ENCODE data around the gene GNG4. TPM values are rescaled to one million over a fixed set of nuclear protein-coding genes. Genes with fewer than 3 reads are reported as not detected.

Gene GNG4
- total and polyA plus RNA-seq, 12 donors: 0.04 to 0.15 (median 0.06) TPM; not detected in 9

DNA sequence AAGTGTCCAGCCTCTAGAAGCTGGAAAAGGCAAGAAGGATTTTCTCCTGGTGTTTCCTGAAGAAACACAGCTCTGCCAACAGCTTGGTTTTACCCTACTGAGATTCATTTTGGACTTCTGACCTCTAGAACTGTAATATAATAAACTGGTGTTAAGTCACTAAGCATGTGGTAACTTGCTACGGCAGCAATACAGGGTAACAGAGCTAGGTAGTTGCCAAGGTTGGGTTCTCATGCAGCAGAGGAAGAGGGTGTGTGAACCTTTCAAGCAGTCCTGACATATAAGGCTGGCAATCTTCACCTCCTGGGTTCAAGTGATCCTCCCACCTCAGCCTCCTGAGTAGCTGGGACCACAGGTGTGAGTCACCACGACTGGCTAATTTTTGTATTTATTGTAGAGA lies 36.0 kb downstream of the GNG4 start:
- TF ChIP-seq, protein P1, sequence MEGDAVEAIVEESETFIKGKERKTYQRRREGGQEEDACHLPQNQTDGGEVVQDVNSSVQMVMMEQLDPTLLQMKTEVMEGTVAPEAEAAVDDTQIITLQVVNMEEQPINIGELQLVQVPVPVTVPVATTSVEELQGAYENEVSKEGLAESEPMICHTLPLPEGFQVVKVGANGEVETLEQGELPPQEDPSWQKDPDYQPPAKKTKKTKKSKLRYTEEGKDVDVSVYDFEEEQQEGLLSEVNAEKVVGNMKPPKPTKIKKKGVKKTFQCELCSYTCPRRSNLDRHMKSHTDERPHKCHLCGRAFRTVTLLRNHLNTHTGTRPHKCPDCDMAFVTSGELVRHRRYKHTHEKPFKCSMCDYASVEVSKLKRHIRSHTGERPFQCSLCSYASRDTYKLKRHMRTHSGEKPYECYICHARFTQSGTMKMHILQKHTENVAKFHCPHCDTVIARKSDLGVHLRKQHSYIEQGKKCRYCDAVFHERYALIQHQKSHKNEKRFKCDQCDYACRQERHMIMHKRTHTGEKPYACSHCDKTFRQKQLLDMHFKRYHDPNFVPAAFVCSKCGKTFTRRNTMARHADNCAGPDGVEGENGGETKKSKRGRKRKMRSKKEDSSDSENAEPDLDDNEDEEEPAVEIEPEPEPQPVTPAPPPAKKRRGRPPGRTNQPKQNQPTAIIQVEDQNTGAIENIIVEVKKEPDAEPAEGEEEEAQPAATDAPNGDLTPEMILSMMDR (IDR thresholded peaks at IDR 0.05): no peak
- DNase-seq (no peak), ATAC-seq (no peak)
- Histone ChIP-seq H3K4me1 (no peaks in the 10 kb centered on the region), H3K4me3 (no peak overlapping the region), H3K27ac (no peak overlapping the region), H3K9me3 (no peaks in the 10 kb centered on the region), H3K36me3 (no peaks in the 10 kb centered on the region), H3K27me3 (peaks cover 0 to 11% (median 0%) of the 10 kb centered on the region in 7 donors)
- WGBS, 2 donors: 73 to 79% methylated on average over 2 of the region's 2 CpGs
- intact Hi-C loops (cut with DNase I): no loop called here

DNA sequence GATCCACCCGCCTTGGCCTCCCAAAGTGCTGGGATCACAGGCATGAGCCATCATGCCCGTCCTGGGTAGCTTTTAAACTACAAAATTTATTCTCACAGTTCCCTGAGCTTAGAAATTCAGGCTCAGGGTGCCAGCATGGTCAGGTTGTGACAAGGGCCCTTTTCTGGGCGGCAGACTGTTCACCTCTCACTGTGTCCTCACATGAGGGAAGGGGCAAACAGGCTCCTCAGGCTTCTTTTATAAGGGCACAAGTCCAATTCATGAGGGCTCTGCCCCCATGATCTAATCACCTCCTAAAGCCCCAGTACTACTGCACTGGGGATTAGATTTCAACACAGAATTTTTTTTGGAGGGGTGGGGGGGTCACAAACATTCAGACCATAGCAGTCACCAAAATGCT lies 36.8 kb downstream of the GNG4 start:
- no peaks in the 10 kb centered on the region for H3K36me3 ChIP-seq
- H3K4me1 ChIP-seq: no peaks in the 10 kb centered on the region
- H3K27me3 ChIP-seq: peaks cover 0 to 11% (median 0%) of the 10 kb centered on the region in 7 donors
- no peak overlapping the region for H3K4me3 ChIP-seq
- intact Hi-C loops (cut with DNase I): no loop called here
- TF ChIP-seq, protein P1 (IDR thresholded peaks at IDR 0.05): no peak
- WGBS, 2 donors: 74 to 88% methylated on average over 3 of the region's 3 CpGs
- DNase-seq (no peak), ATAC-seq (no peak)
- H3K9me3 ChIP-seq: no peaks in the 10 kb centered on the region
- H3K27ac ChIP-seq: no peak overlapping the region

DNA sequence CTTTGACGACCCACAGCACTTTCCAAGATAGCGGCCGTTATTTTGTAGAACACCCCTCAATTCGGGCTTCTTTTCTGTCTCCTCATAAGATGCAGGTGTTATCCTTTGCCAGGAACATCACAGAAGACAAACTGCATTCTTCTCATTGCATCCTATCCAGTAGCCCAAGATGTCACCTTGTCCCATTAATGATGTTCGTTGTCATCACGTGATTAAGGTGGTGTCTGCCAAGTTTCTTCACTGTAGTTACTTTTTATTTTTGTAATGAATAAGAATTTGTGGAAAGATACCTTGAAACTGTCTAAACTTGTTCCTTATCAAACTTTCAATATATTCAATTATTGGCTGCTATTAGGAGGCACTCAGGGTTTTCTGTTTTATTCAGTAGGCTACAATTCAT lies 39.4 kb downstream of the GNG4 start:
- Histone ChIP-seq H3K4me1 (no peaks in the 10 kb centered on the region), H3K9me3 (no peaks in the 10 kb centered on the region), H3K36me3 (no peaks in the 10 kb centered on the region), H3K4me3 (no peak overlapping the region), H3K27ac (no peak overlapping the region), H3K27me3 (peaks cover 0 to 5% (median 0%) of the 10 kb centered on the region in 7 donors)
- DNase-seq: no peak
- intact Hi-C loops (cut with DNase I): no loop called here
- WGBS, 2 donors: 79 to 83% methylated on average over 6 of the region's 6 CpGs
- ATAC-seq: no peak
- TF ChIP-seq, protein P1 (IDR thresholded peaks at IDR 0.05): no peak

DNA sequence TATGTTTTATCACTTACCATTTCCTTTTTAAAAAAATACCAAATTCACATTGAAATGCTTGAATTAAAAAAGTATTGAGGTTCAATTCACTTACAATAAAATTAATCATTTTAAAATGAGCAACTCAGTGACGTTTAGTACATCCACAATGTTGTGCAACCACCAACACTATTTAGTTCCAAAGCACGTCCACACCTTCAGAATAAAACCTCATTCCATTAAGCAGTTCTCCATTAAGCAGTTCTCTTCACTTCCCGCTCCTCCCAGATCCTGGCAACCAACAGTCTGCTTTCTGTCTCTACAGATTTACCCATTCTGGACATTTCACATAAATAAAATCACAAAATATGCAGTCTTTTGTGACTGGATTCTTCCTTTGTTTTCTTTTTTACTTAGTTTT lies 41.3 kb downstream of the GNG4 start:
- TF ChIP-seq, protein P1 (IDR thresholded peaks at IDR 0.05): no peak
- Histone ChIP-seq H3K4me3 (no peak overlapping the region), H3K27ac (no peak overlapping the region), H3K9me3 (no peaks in the 10 kb centered on the region), H3K36me3 (no peaks in the 10 kb centered on the region), H3K4me1 (no peaks in the 10 kb centered on the region), H3K27me3 (peaks cover 0 to 5% (median 0%) of the 10 kb centered on the region in 7 donors)
- DNase-seq (no peak), ATAC-seq (no peak)
- intact Hi-C loops (cut with DNase I): no loop called here
- WGBS, 2 donors: 61% methylated on average over 3 of the region's 3 CpGs

Measured in heart right ventricle (tissue), 16 donors.